Activated T-cell treated with anti-CD3 and anti-CD28 coated beads, Interleukin-2, amount 50 U/mL, for 72 hours (primary cell): Measurements from ENCODE around the gene FKBP14. TPM values are rescaled to one million over a fixed set of nuclear protein-coding genes. Genes with fewer than 3 reads are reported as not detected.
"Not testable (repeated sequence)": the region's sequence is repeated elsewhere in the genome, so short reads cannot be mapped to it uniquely, and the experiment has no call there.

Source experiments
- ATAC-seq, 2 donors: fragments of 150-1000 bp; cut with Tn5 transposase; replicated peaks in 1 of 2; 2 replicates each; pipeline ENCODE4 v1.10.0; 2021; ENCODE audit warnings: moderate library complexity in 2 of 2, mild to moderate bottlenecking in 1 of 2
- DNase-seq, 2 donors: peaks; one replicate each; pipeline ENCODE4 v3.0.0; 2021 to 2022; ENCODE audit warnings: mixed read lengths in 1 of 2
- H3K27ac Mint-ChIP-seq: one replicate; pipeline ENCODE4 v1.8.0; 2022; ENCODE audit warnings: mild to moderate bottlenecking, moderate library complexity, mixed read lengths
- H3K27me3 Mint-ChIP-seq: one replicate; pipeline ENCODE4 v1.8.0; 2022; ENCODE audit warnings: low read depth, mixed read lengths
- H3K36me3 Mint-ChIP-seq, 2 donors: one replicate each; pipeline ENCODE4 v1.8.0; 2022; ENCODE audit warnings: mixed read lengths in 2 of 2, mild to moderate bottlenecking in 1 of 2; ENCODE audit not compliant: insufficient read depth in 2 of 2
- H3K4me1 Mint-ChIP-seq: one replicate; pipeline ENCODE4 v1.8.0; 2022; ENCODE audit warnings: low read depth, mixed read lengths
- H3K4me3 Mint-ChIP-seq, 2 donors: one replicate each; pipeline ENCODE4 v1.8.0; 2022; ENCODE audit warnings: mild to moderate bottlenecking in 2 of 2, mixed read lengths in 2 of 2, moderate library complexity in 2 of 2
- H3K9me3 Mint-ChIP-seq, 2 donors: one replicate each; pipeline ENCODE4 v1.8.0; 2022; ENCODE audit warnings: mixed read lengths in 2 of 2
- total RNA-seq, 2 donors: library from RNA; stranded (reverse); gene quantifications; one replicate each; pipeline ENCODE4 v1.2.3, GENCODE V29; 2022

The FKBP14 gene
- total RNA-seq, 2 donors from 2014 or later, result 13.3 to 13.6 TPM

DNA sequence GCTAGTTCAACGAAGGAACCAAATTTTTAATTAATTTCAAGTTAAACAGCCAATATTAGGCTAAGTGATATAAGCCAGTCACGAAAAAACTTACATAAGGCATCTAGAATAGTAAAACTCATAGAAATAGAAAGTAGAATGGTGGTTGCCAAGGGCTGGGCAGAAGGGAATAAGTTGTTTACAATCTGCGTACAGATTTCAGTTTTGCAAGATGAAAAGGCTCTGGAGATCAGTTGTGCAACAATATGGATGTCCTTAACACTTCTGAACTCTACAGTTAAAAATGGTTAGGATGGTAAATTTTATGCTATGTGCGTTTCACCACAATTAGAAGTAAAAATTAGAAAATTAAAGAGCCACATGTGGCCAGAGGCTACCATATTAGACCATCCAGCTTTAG, 50.2 kb downstream of the FKBP14 start:
- ATAC-seq (no peak), DNase-seq (no peak)
- no peaks in the 10 kb centered on the region for H3K36me3 Mint-ChIP-seq
- H3K4me1 Mint-ChIP-seq, result no peaks in the 10 kb centered on the region
- no peak overlapping the region for H3K4me3 Mint-ChIP-seq
- no peaks in the 10 kb centered on the region for H3K9me3 Mint-ChIP-seq
- H3K27ac Mint-ChIP-seq, result no peak overlapping the region
- peaks cover 5% of the 10 kb centered on the region for H3K27me3 Mint-ChIP-seq

DNA sequence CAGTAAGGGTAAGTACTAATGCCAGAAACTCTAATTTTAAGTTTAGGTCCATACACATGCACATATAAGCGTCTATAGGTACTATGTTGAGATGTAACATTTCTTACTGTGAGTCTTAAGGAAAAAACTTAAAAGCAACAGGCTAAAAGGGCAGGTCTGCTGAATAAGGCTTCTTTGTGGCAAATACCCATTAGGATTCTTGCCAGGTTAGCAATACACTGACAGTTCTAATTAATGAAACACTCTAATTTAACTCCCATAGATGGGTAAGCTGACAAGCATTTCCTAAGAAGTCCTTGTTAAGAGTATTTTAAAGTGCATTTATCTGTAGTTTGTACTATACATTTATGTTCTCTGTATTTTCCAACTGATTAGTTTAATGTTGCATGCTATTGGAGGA, 50.9 kb downstream of the FKBP14 start:
- Mint-ChIP-seq H3K4me3 (no peak overlapping the region), H3K9me3 (no peaks in the 10 kb centered on the region), H3K4me1 (no peaks in the 10 kb centered on the region), H3K36me3 (no peaks in the 10 kb centered on the region), H3K27me3 (peaks cover 5% of the 10 kb centered on the region), H3K27ac (no peak overlapping the region)
- ATAC-seq, result no peak
- DNase-seq, result no peak

- ATAC-seq (no peak), DNase-seq (no peak)
- H3K4me1 Mint-ChIP-seq, result peaks cover 6% of the 10 kb centered on the region
- no peaks in the 10 kb centered on the region for H3K9me3 Mint-ChIP-seq
- no peaks in the 10 kb centered on the region for H3K36me3 Mint-ChIP-seq
- H3K27me3 Mint-ChIP-seq, result peaks cover 13% of the 10 kb centered on the region
- no peak overlapping the region for H3K4me3 Mint-ChIP-seq
- no peak overlapping the region for H3K27ac Mint-ChIP-seq
Measured at GRCh38 chr7:29974286-29974685, 52.2 kb downstream of the FKBP14 start.

- H3K27ac Mint-ChIP-seq, result no peak overlapping the region
- peaks cover 13% of the 10 kb centered on the region for H3K27me3 Mint-ChIP-seq
Measured at GRCh38 chr7:29972315-29972669, 54.2 kb downstream of the FKBP14 start.

GRCh38 chr7:29971566-29972314, 54.8 kb downstream of the FKBP14 start:
- Mint-ChIP-seq H3K27me3 (peaks cover 13% of the 10 kb centered on the region), H3K36me3 (no peaks in the 10 kb centered on the region), H3K27ac (no peak overlapping the region), H3K4me1 (peaks cover 6% of the 10 kb centered on the region), H3K4me3 (no peak overlapping the region), H3K9me3 (no peaks in the 10 kb centered on the region)
- ATAC-seq, result no peak
- no peak for DNase-seq

More at GRCh38 chr7:29972315-29972669, 54.2 kb downstream of the FKBP14 start:
- ATAC-seq (no peak), DNase-seq (no peak)
- Mint-ChIP-seq H3K4me3 (no peak overlapping the region), H3K4me1 (peaks cover 6% of the 10 kb centered on the region), H3K9me3 (no peaks in the 10 kb centered on the region), H3K36me3 (no peaks in the 10 kb centered on the region)

DNA sequence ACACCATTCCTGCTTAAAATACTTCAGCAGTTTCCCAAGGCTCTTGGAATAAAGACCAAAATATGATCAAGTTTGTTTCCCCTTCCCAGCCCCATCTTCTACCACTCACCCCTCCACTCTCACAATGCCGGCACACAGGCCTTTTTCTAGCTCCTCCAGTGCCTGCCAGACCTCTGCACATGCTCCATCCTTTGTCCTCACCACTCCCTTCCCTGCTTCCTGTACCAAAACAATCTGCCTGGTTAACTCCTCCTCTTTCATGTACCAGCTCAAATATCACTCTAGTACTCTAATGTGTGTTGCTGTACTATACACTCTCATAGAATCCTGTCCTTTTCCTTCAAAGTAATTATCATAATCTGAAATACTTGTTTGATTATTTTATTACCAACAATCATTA, 56.3 kb downstream of the FKBP14 start:
- DNase-seq (no peak), ATAC-seq (no peak)
- Mint-ChIP-seq H3K4me3 (no peak overlapping the region), H3K27ac (no peak overlapping the region), H3K36me3 (no peaks in the 10 kb centered on the region), H3K4me1 (peaks cover 6% of the 10 kb centered on the region), H3K9me3 (no peaks in the 10 kb centered on the region), H3K27me3 (peaks cover 13% of the 10 kb centered on the region)

DNA sequence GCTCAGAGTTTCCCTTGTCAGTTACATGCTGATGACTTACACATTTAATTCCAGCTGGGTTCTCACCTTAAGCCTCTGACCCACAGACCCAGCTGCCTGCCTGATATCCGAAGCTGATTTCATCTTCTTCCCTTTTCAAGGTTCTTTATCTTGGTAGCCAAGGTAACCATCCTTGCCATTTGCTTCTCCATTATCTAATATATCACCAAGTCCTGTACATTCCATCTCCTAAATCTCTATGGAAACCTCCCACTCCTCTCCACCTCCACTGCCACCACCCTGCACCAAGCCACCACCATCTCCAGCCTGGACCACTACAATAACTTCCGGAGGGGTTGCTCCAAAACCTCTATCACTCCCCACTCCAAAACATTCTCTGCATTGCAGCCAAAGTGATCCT, 56.8 kb downstream of the FKBP14 start:
- DNase-seq, result no peak
- ATAC-seq, result no peak
- Mint-ChIP-seq H3K27me3 (peaks cover 13% of the 10 kb centered on the region), H3K36me3 (no peaks in the 10 kb centered on the region), H3K4me1 (peaks cover 6% of the 10 kb centered on the region), H3K4me3 (no peak overlapping the region), H3K27ac (no peak overlapping the region), H3K9me3 (no peaks in the 10 kb centered on the region)

DNA sequence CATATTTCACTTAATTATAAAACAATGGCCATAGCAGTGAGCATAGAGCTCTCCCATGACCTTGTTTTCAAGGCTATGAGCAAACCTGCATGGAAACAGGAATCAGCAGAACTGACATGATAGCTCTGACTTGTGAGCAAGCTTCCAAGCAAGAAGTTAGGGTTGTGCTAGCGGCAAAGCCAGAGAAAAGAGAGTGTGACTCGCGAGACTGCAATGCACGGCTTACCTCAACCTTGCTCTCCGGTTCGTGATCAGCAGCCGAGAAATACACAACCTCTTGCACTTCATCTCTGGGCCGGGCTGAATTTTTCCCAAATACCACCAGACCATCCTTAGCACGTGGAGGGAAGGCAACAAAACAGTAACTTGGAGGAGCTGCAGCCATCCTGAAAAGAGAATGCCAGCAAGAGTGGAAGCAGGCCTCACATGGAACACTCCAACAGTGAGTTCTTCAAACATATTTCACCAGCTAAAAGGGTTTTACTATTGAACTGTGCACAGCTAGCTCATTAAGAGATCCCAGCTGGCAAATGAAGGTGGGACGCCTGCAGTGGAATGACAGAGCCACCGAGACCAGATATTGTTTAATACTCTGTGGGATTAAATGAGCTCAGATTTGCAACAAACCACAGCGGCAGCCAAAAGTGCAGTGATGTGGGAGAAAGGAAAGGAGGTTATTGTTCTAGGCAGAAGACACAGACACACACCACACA, 57.7 kb downstream of the FKBP14 start:
- Mint-ChIP-seq H3K27ac (no peak overlapping the region), H3K27me3 (peaks cover 13% of the 10 kb centered on the region), H3K9me3 (no peaks in the 10 kb centered on the region), H3K36me3 (no peaks in the 10 kb centered on the region), H3K4me1 (peaks cover 6% of the 10 kb centered on the region), H3K4me3 (no peak overlapping the region)
- ATAC-seq (no peak), DNase-seq (no peak)

DNA sequence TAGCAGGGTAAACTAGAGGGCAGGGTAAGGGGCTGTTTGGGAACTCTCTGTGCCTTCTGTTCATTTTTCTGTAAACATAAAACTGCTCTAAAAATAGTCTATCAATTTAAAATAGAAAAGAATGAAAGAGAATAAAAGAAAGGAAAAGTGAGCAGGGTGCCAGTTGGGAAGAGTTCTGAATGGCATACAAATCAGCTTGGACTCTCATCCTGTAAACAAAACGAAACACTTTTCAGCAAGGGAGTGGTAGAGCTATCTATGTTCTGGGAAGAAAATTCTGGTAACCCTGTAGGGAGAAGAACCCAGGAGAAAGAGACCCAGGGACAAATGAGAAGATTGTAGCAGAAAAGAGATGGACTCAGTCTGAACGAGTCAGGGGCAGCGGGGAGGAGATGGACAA, 61.5 kb downstream of the FKBP14 start:
- no peak for DNase-seq
- Mint-ChIP-seq H3K4me1 (peaks cover 1% of the 10 kb centered on the region), H3K9me3 (no peaks in the 10 kb centered on the region), H3K27me3 (peaks cover 6% of the 10 kb centered on the region), H3K4me3 (no peak overlapping the region), H3K27ac (no peak overlapping the region), H3K36me3 (no peaks in the 10 kb centered on the region)
- no peak for ATAC-seq

DNA sequence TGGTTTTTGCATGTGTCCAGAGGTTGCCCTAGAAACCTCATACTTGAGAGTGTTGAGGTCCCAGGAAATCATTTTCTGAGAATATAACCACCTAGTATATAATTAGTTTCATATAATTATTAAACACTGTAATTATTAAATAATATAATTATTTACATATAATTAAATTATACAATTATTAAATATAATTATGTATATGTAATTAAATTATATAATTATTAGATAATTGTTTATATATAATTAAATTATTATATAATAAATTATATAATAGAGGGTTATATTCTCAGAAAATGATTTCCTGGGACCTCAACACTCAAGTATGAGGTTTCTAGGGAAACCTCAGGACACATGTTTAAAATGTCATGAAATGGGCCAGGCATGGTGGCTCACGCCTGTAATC, 64.5 kb downstream of the FKBP14 start:
- ATAC-seq (no peak), DNase-seq (no peak)
- peaks cover 4% of the 10 kb centered on the region for H3K27me3 Mint-ChIP-seq
- no peaks in the 10 kb centered on the region for H3K4me1 Mint-ChIP-seq
- H3K27ac Mint-ChIP-seq, result no peak overlapping the region
- no peaks in the 10 kb centered on the region for H3K9me3 Mint-ChIP-seq
- H3K4me3 Mint-ChIP-seq, result no peak overlapping the region
- no peaks in the 10 kb centered on the region for H3K36me3 Mint-ChIP-seq

DNA sequence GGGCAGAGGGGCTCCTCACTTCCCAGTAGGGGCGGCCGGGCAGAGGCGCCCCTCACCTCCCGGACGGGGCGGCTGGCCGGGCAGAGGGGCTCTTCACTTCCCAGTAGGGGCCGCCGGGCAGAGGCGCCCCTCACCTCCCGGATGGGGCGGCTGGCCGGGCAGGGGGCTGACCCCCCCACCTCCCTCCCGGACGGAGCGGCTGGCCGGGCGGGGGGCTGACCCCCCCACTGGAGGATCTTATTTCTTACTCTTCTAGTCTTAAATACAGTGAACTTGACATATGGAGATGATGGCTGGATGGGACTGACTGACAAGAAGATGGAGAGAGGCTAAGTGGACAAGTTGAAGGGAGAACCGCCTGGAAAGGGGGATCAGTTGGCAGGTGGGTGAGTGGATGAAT, 64.9 kb downstream of the FKBP14 start:
- ATAC-seq, H3K4me3 Mint-ChIP-seq, H3K9me3 Mint-ChIP-seq, H3K27ac Mint-ChIP-seq, H3K36me3 Mint-ChIP-seq, H3K27me3 Mint-ChIP-seq, DNase-seq, H3K4me1 Mint-ChIP-seq: not testable (repeated sequence)
